Activated CD4-positive, alpha-beta memory T cell treated with anti-CD3 and anti-CD28 coated beads for 36 hours (primary cell): ENCODE data around the gene TSACC. TPM values are rescaled to one million over a fixed set of nuclear protein-coding genes. Genes with fewer than 3 reads are reported as not detected.
"Not testable (repeated sequence)": the region's sequence is repeated elsewhere in the genome, so short reads cannot be mapped to it uniquely, and the experiment has no call there.

Experiments used
- CTCF ChIA-PET: fragments of 350-600 bp; sonication (Branson Sonifier 250); formaldehyde crosslinking; loops from one replicate; lab custom pipeline; 2021; ENCODE audit warnings: antibody characterized with exemption, inconsistent platforms; lab: Charles Lee
- POLR2A ChIA-PET: fragments of 350-600 bp; sonication (Branson Sonifier 250); formaldehyde crosslinking; loops from one replicate; lab custom pipeline; 2021; ENCODE audit warnings: antibody characterized with exemption; lab: Charles Lee
- DNase-seq: peaks from one replicate; pipeline ENCODE4 v3.0.0-alpha.2; 2020
- H3K27ac Mint-ChIP-seq: one replicate; pipeline ENCODE4 v1.8.0; 2021; ENCODE audit warnings: mixed read lengths
- H3K27me3 Mint-ChIP-seq: one replicate; pipeline ENCODE4 v1.8.0; 2021; ENCODE audit warnings: mixed read lengths
- H3K36me3 Mint-ChIP-seq: one replicate; pipeline ENCODE4 v1.8.0; 2021; ENCODE audit warnings: mixed read lengths
- H3K4me1 Mint-ChIP-seq: one replicate; pipeline ENCODE4 v1.8.0; 2021; ENCODE audit warnings: low read depth, mixed read lengths
- H3K4me3 Mint-ChIP-seq: one replicate; pipeline ENCODE4 v1.8.0; 2021; ENCODE audit warnings: mild to moderate bottlenecking, mixed read lengths
- H3K9me3 Mint-ChIP-seq: one replicate; pipeline ENCODE4 v1.8.0; 2021; ENCODE audit warnings: mixed read lengths
- intact Hi-C: fragments of 100-400 bp; cut with micrococcal nuclease; formaldehyde crosslinking; loops from one replicate; pipeline ENCODE4 v1.15.1; 2023
- total RNA-seq, 2 experiments: library from RNA; stranded (reverse); gene quantifications; one replicate each; pipeline ENCODE4 v1.2.3, GENCODE V29; 2021

Gene TSACC
- total RNA-seq, 2 experiments from 2014 or later = not detected

- Mint-ChIP-seq H3K36me3 (no peaks in the 10 kb centered on the region), H3K27me3 (peaks cover 4% of the 10 kb centered on the region), H3K4me3 (no peak overlapping the region), H3K9me3 (no peaks in the 10 kb centered on the region), H3K27ac (no peak overlapping the region), H3K4me1 (no peaks in the 10 kb centered on the region)
- ChIA-PET POLR2A (no interaction called here), CTCF (interaction anchor here (0.7 to 1.6 kb wide), 2 partner anchors 8 to 39 kb away, joined by 3 to 5 read pairs; no protein-coding TSS in a partner anchor)
- DNase-seq = no peak
- intact Hi-C loops = no loop called here
These were observed 9.0 kb downstream of the TSACC start for GRCh38 chr1:156347331-156347730.

GRCh38 chr1:156352481-156352880, 14.2 kb downstream of the TSACC start:
- H3K27me3 Mint-ChIP-seq, H3K36me3 Mint-ChIP-seq, DNase-seq, H3K4me3 Mint-ChIP-seq, H3K9me3 Mint-ChIP-seq, intact Hi-C loops, H3K27ac Mint-ChIP-seq, POLR2A ChIA-PET: not testable (repeated sequence)
- peaks cover 14% of the 10 kb centered on the region for H3K4me1 Mint-ChIP-seq
- CTCF ChIA-PET = interaction anchor here (1.4 to 1.5 kb wide), 2 partner anchors 34 to 93 kb away, joined by 4 to 5 read pairs; no protein-coding TSS in a partner anchor

GRCh38 chr1:156356262-156356874, 18.0 kb downstream of the TSACC start:
- Mint-ChIP-seq H3K4me1 (peaks cover 14% of the 10 kb centered on the region), H3K36me3 (no peaks in the 10 kb centered on the region), H3K27me3 (peaks cover 11% of the 10 kb centered on the region), H3K9me3 (no peaks in the 10 kb centered on the region), H3K4me3 (no peak overlapping the region), H3K27ac (no peak overlapping the region)
- intact Hi-C loops = no loop called here
- DNase-seq = peak; percentile 35
- ChIA-PET CTCF (interaction anchor here (0.7 to 1.5 kb wide), 5 partner anchors 12 to 89 kb away, joined by 3 to 7 read pairs (median 3); partner anchors contain the start of gene SMG5), POLR2A (interaction anchor here (0.9 kb wide), 1 partner anchor 19 kb away, joined by 3 read pairs; no protein-coding TSS in a partner anchor)

GRCh38 chr1:156356875-156357534, 18.7 kb downstream of the TSACC start:
- no peak overlapping the region for H3K27ac Mint-ChIP-seq

GRCh38 chr1:156357977-156358376, 19.7 kb downstream of the TSACC start:
- Mint-ChIP-seq H3K27me3 (peaks cover 11% of the 10 kb centered on the region), H3K4me1 (peaks cover 14% of the 10 kb centered on the region), H3K4me3 (no peak overlapping the region), H3K27ac (no peak overlapping the region), H3K36me3 (no peaks in the 10 kb centered on the region), H3K9me3 (no peaks in the 10 kb centered on the region)
- ChIA-PET POLR2A (no interaction called here), CTCF (interaction anchor here (2.4 to 5.1 kb wide), 3 partner anchors 13 to 88 kb away, joined by 6 to 36 read pairs (median 23); no protein-coding TSS in a partner anchor)
- intact Hi-C loops = no loop called here
- no peak for DNase-seq

More at GRCh38 chr1:156356875-156357534, 18.7 kb downstream of the TSACC start:
- ChIA-PET POLR2A (interaction anchor here (0.9 kb wide), 1 partner anchor 19 kb away, joined by 3 read pairs; no protein-coding TSS in a partner anchor), CTCF (interaction anchor here (0.7 to 5.1 kb wide), 7 partner anchors 12 to 89 kb away, joined by 3 to 36 read pairs (median 6); partner anchors contain the start of gene SMG5)
- peak; percentile 70 for DNase-seq
- Mint-ChIP-seq H3K36me3 (no peaks in the 10 kb centered on the region), H3K4me1 (peaks cover 14% of the 10 kb centered on the region), H3K9me3 (no peaks in the 10 kb centered on the region), H3K4me3 (no peak overlapping the region), H3K27me3 (peaks cover 11% of the 10 kb centered on the region)
- intact Hi-C loops = no loop called here

- H3K4me3 Mint-ChIP-seq = no peak overlapping the region
- intact Hi-C loops = no loop called here
These were observed 20.3 kb downstream of the TSACC start for GRCh38 chr1:156358641-156359040.

GRCh38 chr1:156359249-156359648, 20.9 kb downstream of the TSACC start:
- no peak overlapping the region for H3K4me3 Mint-ChIP-seq
- ChIA-PET POLR2A (no interaction called here), CTCF (interaction anchor here (0.7 to 5.1 kb wide), 7 partner anchors 13 to 266 kb away, joined by 3 to 36 read pairs (median 5); no protein-coding TSS in a partner anchor)
- H3K36me3 Mint-ChIP-seq = no peaks in the 10 kb centered on the region
- H3K9me3 Mint-ChIP-seq = no peaks in the 10 kb centered on the region
- peaks cover 14% of the 10 kb centered on the region for H3K4me1 Mint-ChIP-seq
- H3K27me3 Mint-ChIP-seq = peaks cover 11% of the 10 kb centered on the region
- DNase-seq = no peak
- H3K27ac Mint-ChIP-seq = no peak overlapping the region
- intact Hi-C loops = no loop called here

More at GRCh38 chr1:156358641-156359040, 20.3 kb downstream of the TSACC start:
- no peak for DNase-seq
- no peaks in the 10 kb centered on the region for H3K36me3 Mint-ChIP-seq
- peaks cover 14% of the 10 kb centered on the region for H3K4me1 Mint-ChIP-seq
- peaks cover 11% of the 10 kb centered on the region for H3K27me3 Mint-ChIP-seq
- POLR2A ChIA-PET = no interaction called here
- no peak overlapping the region for H3K27ac Mint-ChIP-seq
- no peaks in the 10 kb centered on the region for H3K9me3 Mint-ChIP-seq
- CTCF ChIA-PET = interaction anchor here (1.1 to 5.1 kb wide), 6 partner anchors 12 to 217 kb away, joined by 3 to 36 read pairs (median 6); no protein-coding TSS in a partner anchor

GRCh38 chr1:156359973-156360372, 21.6 kb downstream of the TSACC start:
- H3K36me3 Mint-ChIP-seq = no peaks in the 10 kb centered on the region
- no peak overlapping the region for H3K27ac Mint-ChIP-seq
- intact Hi-C loops = no loop called here
- peaks cover 16% of the 10 kb centered on the region for H3K27me3 Mint-ChIP-seq
- peaks cover 14% of the 10 kb centered on the region for H3K4me1 Mint-ChIP-seq
- ChIA-PET POLR2A (no interaction called here), CTCF (interaction anchor here (0.8 to 5.1 kb wide), 5 partner anchors 13 to 218 kb away, joined by 3 to 36 read pairs (median 5); no protein-coding TSS in a partner anchor)
- H3K9me3 Mint-ChIP-seq = no peaks in the 10 kb centered on the region
- H3K4me3 Mint-ChIP-seq = no peak overlapping the region
- no peak for DNase-seq

- no peak for DNase-seq
- CTCF ChIA-PET = interaction anchor here (0.8 to 5.1 kb wide), 3 partner anchors 14 to 59 kb away, joined by 3 to 36 read pairs (median 5); no protein-coding TSS in a partner anchor
- Mint-ChIP-seq H3K36me3 (no peaks in the 10 kb centered on the region), H3K9me3 (no peaks in the 10 kb centered on the region), H3K4me3 (no peak overlapping the region), H3K27ac (no peak overlapping the region), H3K27me3 (peaks cover 19% of the 10 kb centered on the region), H3K4me1 (peaks cover 14% of the 10 kb centered on the region)
- intact Hi-C loops = no loop called here
- POLR2A ChIA-PET = no interaction called here
These were observed 22.2 kb downstream of the TSACC start for GRCh38 chr1:156360534-156360933.

- Mint-ChIP-seq H3K27me3 (peaks cover 25% of the 10 kb centered on the region), H3K9me3 (no peaks in the 10 kb centered on the region), H3K4me1 (peaks cover 2% of the 10 kb centered on the region), H3K4me3 (no peak overlapping the region), H3K27ac (no peak overlapping the region), H3K36me3 (no peaks in the 10 kb centered on the region)
- intact Hi-C loops = no loop called here
- ChIA-PET CTCF (interaction anchor here (0.6 to 2.9 kb wide), 3 partner anchors 20 to 254 kb away, joined by 3 to 16 read pairs (median 4); no protein-coding TSS in a partner anchor), POLR2A (no interaction called here)
- DNase-seq = no peak
These were observed 27.4 kb downstream of the TSACC start for GRCh38 chr1:156365754-156366153.

GRCh38 chr1:156366378-156367166, 28.2 kb downstream of the TSACC start:
- H3K4me1 Mint-ChIP-seq = peaks cover 2% of the 10 kb centered on the region
- POLR2A ChIA-PET = no interaction called here
- no peak for DNase-seq
- no peak overlapping the region for H3K4me3 Mint-ChIP-seq
- no peaks in the 10 kb centered on the region for H3K36me3 Mint-ChIP-seq
- H3K9me3 Mint-ChIP-seq = no peaks in the 10 kb centered on the region
- CTCF ChIA-PET = interaction anchor here (1.4 to 2.9 kb wide), 2 partner anchors 19 to 79 kb away, joined by 4 to 16 read pairs; no protein-coding TSS in a partner anchor
- peaks cover 25% of the 10 kb centered on the region for H3K27me3 Mint-ChIP-seq
- intact Hi-C loops = no loop called here
- no peak overlapping the region for H3K27ac Mint-ChIP-seq
